GM21737 (cell line): Measurements from ENCODE around the gene PPEF2.

Experiments
- ATAC-seq: cut with Tn5 transposase; IDR thresholded peaks from one replicate; pipeline ENCODE4 v1.9.1; 2021; ENCODE audit warnings: mild to moderate bottlenecking, moderate library complexity; ENCODE audit not compliant: unreplicated experiment

Gene PPEF2

GRCh38 chr4:75895744-75896314 lies 6.4 kb downstream of the PPEF2 start:
- ATAC-seq: no peak

GRCh38 chr4:75892508-75892907 lies 9.7 kb downstream of the PPEF2 start:
- ATAC-seq: no peak

GRCh38 chr4:75891611-75892010 lies 10.6 kb downstream of the PPEF2 start:
- ATAC-seq: no peak

DNA sequence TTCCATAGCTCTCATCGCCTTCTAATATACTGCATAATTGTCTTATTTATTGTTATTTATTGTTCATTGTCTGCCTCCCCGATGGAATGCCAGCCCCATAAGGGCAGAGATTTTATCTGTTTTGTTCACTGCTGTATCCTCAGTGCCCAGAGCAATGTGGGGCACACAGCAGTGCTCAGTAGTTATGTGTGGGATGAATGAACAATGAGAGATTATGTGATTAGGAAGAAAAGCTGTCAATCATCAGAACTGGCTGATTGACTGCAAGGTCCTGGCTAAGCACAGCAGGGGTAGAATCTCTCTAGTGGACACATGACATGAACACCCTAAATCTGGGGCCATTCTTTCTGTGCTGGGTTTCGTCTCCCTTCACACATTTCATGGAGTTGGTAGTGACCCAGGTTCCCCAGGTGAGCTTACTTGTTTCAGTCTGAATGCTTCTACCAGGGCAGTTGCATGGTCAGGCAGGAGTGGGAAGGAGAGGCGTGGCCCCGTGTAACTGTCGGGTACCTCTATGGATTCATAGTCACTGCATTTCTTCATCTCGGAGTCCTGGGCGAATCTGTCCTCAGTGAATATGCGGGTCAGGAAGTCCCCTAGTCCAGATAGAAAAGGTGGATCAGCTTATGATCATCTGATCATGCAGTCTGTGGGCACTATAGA lies 12.6 kb downstream of the PPEF2 start:
- ATAC-seq: no peak

GRCh38 chr4:75886104-75886503 lies 16.1 kb downstream of the PPEF2 start:
- no peak for ATAC-seq

GRCh38 chr4:75881476-75881875 lies 20.8 kb downstream of the PPEF2 start:
- no peak for ATAC-seq

- ATAC-seq: no peak
Observed at GRCh38 chr4:75880278-75880677, 22.0 kb downstream of the PPEF2 start.

DNA sequence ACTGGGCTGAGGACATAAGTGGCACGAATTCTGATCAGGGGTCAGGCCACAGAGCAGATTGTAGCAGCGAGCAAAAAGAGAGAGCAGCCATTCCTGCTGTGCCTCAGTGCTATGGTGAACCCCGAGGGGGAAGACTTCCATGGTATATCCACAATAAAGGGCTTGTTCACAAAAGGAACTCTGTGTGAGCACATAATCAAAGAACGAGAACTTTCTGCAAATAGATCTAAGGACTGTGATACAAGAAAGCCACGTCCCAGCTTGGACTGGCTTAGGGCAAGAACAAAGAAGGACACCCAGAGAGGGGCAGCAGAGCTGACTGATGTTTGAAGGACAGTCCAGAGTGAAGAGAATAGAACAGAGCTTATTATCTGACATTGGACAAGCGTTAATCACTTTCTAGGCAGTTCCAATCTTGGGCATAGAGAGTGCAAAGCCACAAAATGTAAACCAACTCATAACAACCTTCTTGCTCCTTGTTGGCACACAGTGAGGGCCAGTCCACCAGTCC lies 24.0 kb downstream of the PPEF2 start:
- ATAC-seq: no peak

- no peak for ATAC-seq
Observed at GRCh38 chr4:75876218-75876617, 26.0 kb downstream of the PPEF2 start.

- no peak for ATAC-seq
Observed at GRCh38 chr4:75869100-75869499, 33.2 kb downstream of the PPEF2 start.

DNA sequence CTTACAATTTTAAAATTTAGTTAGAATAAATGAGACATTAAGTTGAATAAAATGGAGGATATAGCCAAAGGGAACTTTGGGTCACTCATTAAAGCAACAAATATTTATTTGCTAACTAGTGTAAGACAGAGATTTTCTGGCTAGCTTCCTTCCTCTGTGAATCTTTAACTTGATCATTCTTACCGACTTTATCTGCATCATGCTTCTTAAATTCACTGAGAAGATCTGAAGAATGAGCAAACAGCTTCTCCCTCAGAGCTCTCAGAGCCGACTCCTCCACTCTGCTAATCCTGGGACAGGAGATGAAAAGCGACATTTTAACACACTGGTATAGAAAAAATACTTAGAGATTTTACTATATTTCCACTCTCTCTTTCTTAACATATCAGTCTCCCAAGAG lies 35.1 kb downstream of the PPEF2 start:
- no peak for ATAC-seq

- ATAC-seq: no peak
Observed at GRCh38 chr4:75860606-75861005, 41.6 kb downstream of the PPEF2 start.

- ATAC-seq: no peak
Observed at GRCh38 chr4:75858721-75859120, 43.5 kb downstream of the PPEF2 start.

DNA sequence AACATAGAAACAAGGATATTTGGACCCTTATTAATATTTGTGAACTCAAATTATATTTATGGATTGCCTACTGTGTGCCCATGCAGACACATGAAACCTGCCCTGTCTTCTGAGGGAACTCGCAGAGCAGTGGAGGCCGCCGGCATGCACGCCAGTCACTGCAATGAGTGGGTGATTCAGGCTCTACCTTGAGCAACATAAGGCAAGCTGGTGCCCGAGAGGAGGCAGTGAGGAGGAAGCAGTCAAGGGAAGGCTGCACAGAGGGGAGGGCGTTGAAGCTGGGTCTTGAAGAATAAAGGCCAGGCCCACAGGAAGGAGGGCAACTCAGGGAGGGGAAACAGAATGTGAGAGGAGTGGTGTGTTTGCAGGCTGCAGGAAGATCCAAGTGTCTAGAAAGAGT lies 52.8 kb downstream of the PPEF2 start:
- ATAC-seq: no peak

- no peak for ATAC-seq
Observed at GRCh38 chr4:75848891-75849290, 53.4 kb downstream of the PPEF2 start.

DNA sequence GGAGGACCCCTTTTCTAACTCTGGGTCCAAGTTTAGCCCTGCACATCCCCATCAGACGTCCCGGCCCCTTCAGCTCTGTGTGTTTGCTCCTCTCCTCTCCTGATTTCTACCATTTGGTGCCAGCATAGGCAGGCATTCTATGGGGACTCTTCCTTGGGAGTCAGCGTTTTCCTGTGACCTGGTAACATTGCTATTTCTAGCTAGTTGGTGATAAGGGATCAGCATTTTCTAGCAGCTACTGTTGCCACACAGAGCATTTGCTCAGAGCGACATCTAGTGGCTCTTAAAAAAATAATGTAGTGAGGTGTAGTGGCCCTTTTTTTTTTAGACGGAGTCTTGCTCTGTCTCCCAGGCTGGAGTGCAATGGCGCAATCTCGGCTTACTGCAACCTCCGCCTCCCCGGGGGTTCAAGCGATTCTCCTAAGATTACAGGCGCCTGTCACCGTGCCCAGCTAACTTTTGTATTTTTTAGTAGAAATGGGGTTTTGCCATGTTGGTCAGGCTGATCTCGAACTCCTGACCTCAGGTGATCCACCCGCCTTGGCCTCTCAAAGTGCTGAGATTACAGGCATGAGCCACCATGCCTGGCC lies 54.0 kb downstream of the PPEF2 start:
- ATAC-seq: peak; percentile 81

- no peak for ATAC-seq
Observed at GRCh38 chr4:75845992-75846391, 56.3 kb downstream of the PPEF2 start.

DNA sequence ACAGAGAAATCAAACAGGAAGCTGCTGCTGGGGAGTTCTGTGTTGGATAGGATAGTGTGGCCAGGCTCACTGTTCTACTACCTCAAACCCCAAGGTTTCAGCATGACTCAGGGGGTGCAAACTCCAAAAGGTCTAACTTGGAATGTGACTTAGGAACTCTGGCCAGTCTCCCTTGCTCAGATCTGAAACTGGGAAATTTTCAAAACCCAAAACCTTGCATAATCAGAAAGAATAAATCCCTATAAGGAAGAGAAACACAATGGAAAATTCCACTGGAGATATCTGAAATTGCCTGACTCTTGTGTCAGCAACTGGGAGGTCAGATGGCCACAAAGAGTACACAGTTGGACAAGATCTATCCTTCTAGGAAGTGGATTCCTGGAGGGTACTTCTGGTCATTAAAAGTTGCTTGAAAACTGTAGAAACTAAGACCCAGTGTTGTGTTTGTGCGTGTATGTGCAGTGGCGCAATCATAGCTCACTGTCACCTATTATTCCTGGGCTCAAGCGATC lies 58.0 kb downstream of the PPEF2 start:
- no peak for ATAC-seq

GRCh38 chr4:75843596-75843995 lies 58.7 kb downstream of the PPEF2 start:
- no peak for ATAC-seq

GRCh38 chr4:75841641-75842520 lies 60.4 kb downstream of the PPEF2 start:
- ATAC-seq: no peak

- no peak for ATAC-seq
Observed at GRCh38 chr4:75834772-75835154, 67.5 kb downstream of the PPEF2 start.
